HepG2 (cell line): Measurements from ENCODE around the gene PCGF5. TPM values are rescaled to one million over a fixed set of nuclear protein-coding genes. Genes with fewer than 3 reads are reported as not detected.

Source experiments
- BATF2 ChIP-seq: sonication (generic); formaldehyde crosslinking; IDR thresholded peaks from 2 replicates; pipeline ENCODE4 v1.8.0; 2022; ENCODE audit warnings: mild to moderate bottlenecking, missing genetic modification reagents, moderate library complexity
- KLF11 ChIP-seq: IDR thresholded peaks from 2 replicates; pipeline ENCODE4 v1.6.1; 2016; ENCODE audit warnings: missing compliant biosample characterization
- MEIS1 ChIP-seq: sonication (generic); formaldehyde crosslinking; IDR thresholded peaks from 2 replicates; pipeline ENCODE4 v1.9.0; 2021; ENCODE audit warnings: mild to moderate bottlenecking, missing genetic modification reagents, moderate library complexity, borderline replicate concordance
- PHF21A ChIP-seq: sonication (generic); formaldehyde crosslinking; IDR thresholded peaks from 2 replicates; pipeline ENCODE4 v1.5.0; 2020; ENCODE audit warnings: mild to moderate bottlenecking, missing genetic modification reagents
- SNAPC4 ChIP-seq: sonication (generic); formaldehyde crosslinking; IDR thresholded peaks from 2 replicates; pipeline ENCODE4 v1.4.0; 2020; ENCODE audit warnings: mild to moderate bottlenecking, missing genetic modification reagents
- SOX6 ChIP-seq, 2 experiments: fragments of 450-650 bp in 1 of 2; sonication (generic) in 1 of 2; formaldehyde crosslinking in 1 of 2; IDR thresholded peaks; 2 replicates each; pipeline versions ENCODE4 v1.4.0 to v1.6.1; 2017 to 2020; ENCODE audit warnings: antibody characterized with exemption in 1 of 2, mild to moderate bottlenecking in 1 of 2, missing genetic modification reagents in 1 of 2
- THYN1 ChIP-seq: sonication (generic); formaldehyde crosslinking; IDR thresholded peaks from 2 replicates; pipeline ENCODE4 v1.8.1; 2023; ENCODE audit warnings: low read depth, mild to moderate bottlenecking, moderate library complexity, missing genetic modification reagents, borderline replicate concordance
- ZBTB14 ChIP-seq: sonication (generic); formaldehyde crosslinking; IDR thresholded peaks from 2 replicates; pipeline ENCODE4 v1.4.0; 2020; ENCODE audit warnings: missing genetic modification reagents
- ZBTB49 ChIP-seq: sonication (generic); formaldehyde crosslinking; IDR thresholded peaks from 2 replicates; pipeline ENCODE4 v1.4.0; 2020; ENCODE audit warnings: missing genetic modification reagents, borderline replicate concordance
- polyA plus RNA-seq, 8 experiments: library from polyadenylated mRNA; depleted of rRNA in 3 of 8; stranded (reverse) in 7 of 8; unstranded in 1 of 8; fragments of >200 nt; fragmentation: Illumina TruSeq in 4 of 8; extraction: Trizol in 4 of 8; gene quantifications; 2 replicates each; pipeline versions ENCODE4 v1.2.1 to v1.2.3, GENCODE V29; 2011 to 2016; ENCODE audit warnings: low read depth in 4 of 8, missing spikeins in 1 of 8, mixed read lengths in 1 of 8; ENCODE audit not compliant: insufficient read depth in 1 of 8
- total RNA-seq, 5 experiments: library from RNA; depleted of rRNA; stranded (reverse); fragments of >200 nt; fragmentation: Illumina TruSeq; extraction: Trizol; gene quantifications; 2 replicates each; pipeline ENCODE4 v1.2.3, GENCODE V29; 2016; ENCODE audit warnings: low read depth in 1 of 5
- TF ChIP-seq, protein P1 (sequence below): sonication (generic); formaldehyde crosslinking; IDR thresholded peaks from 2 replicates; pipeline ENCODE4 v1.4.0; 2020; ENCODE audit warnings: missing genetic modification reagents

Gene PCGF5
- total and polyA plus RNA-seq, 2 of the 13 experiments (the other 11 are each of a cell fraction or from before 2014, with no cell fraction given), result 61.3 to 138 TPM

DNA sequence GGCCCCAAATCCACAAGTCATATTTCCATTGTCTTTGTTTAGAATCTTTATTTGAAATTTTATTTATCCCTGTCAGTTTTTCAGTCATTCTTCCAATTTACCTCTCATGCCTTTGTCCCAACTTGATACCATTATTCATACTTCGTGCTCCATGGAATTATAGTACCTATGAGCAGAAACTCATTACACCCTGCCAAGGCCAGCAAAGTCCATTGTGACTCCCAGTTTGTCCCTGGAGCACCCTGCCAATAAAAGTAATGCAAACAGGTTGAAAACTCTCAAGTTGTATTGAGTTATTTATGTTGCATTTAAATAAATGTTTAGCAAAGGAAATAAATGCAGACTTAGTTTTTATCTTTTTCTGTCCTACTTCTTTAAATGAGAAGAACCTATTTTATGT is 19.3 kb downstream of the PCGF5 start (continued):
- TF ChIP-seq ZBTB49 (CRISPR knock-in tag), result no peak
- no peak for TF ChIP-seq KLF11 (CRISPR knock-in tag)
- TF ChIP-seq THYN1 (CRISPR knock-in tag), result no peak
- TF ChIP-seq PHF21A (CRISPR knock-in tag), result no peak
- no peak for TF ChIP-seq SOX6 (IDR thresholded peaks at IDR 0.05)
- no peak for TF ChIP-seq SOX6 (CRISPR knock-in tag; IDR thresholded peaks at IDR 0.05)
- TF ChIP-seq, protein P1, sequence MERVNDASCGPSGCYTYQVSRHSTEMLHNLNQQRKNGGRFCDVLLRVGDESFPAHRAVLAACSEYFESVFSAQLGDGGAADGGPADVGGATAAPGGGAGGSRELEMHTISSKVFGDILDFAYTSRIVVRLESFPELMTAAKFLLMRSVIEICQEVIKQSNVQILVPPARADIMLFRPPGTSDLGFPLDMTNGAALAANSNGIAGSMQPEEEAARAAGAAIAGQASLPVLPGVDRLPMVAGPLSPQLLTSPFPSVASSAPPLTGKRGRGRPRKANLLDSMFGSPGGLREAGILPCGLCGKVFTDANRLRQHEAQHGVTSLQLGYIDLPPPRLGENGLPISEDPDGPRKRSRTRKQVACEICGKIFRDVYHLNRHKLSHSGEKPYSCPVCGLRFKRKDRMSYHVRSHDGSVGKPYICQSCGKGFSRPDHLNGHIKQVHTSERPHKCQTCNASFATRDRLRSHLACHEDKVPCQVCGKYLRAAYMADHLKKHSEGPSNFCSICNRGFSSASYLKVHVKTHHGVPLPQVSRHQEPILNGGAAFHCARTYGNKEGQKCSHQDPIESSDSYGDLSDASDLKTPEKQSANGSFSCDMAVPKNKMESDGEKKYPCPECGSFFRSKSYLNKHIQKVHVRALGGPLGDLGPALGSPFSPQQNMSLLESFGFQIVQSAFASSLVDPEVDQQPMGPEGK (CRISPR knock-in tag), result no peak
- TF ChIP-seq BATF2, result no peak
- TF ChIP-seq MEIS1, result no peak
- no peak for TF ChIP-seq ZBTB14 (CRISPR knock-in tag)
- no peak for TF ChIP-seq SNAPC4
